ENCODE data around the gene TMEM121B.

Gene TMEM121B

GRCh38 chr22:17109976-17110375, 11.2 kb downstream of the TMEM121B start:
- no peak for DNase-seq

GRCh38 chr22:17109113-17109865, 11.9 kb downstream of the TMEM121B start:
- no peak for DNase-seq

- no peak for DNase-seq
These were observed 12.7 kb downstream of the TMEM121B start for GRCh38 chr22:17108256-17109112.

DNA sequence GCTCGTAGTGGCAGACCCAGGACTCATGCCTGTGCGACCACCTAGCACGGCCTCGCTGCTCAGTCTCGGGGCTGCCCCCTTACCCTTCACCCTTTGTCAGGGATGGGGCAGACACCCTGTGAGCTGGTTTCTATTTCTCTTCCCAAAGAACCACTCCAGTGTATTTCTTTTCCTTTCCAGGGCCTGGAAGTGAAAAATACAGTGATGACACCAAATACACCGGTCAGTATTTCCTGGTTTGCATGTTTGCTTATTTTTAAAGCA, 13.7 kb downstream of the TMEM121B start:
- DNase-seq, result no peak

GRCh38 chr22:17106785-17107546, 14.2 kb downstream of the TMEM121B start:
- no peak for DNase-seq

DNA sequence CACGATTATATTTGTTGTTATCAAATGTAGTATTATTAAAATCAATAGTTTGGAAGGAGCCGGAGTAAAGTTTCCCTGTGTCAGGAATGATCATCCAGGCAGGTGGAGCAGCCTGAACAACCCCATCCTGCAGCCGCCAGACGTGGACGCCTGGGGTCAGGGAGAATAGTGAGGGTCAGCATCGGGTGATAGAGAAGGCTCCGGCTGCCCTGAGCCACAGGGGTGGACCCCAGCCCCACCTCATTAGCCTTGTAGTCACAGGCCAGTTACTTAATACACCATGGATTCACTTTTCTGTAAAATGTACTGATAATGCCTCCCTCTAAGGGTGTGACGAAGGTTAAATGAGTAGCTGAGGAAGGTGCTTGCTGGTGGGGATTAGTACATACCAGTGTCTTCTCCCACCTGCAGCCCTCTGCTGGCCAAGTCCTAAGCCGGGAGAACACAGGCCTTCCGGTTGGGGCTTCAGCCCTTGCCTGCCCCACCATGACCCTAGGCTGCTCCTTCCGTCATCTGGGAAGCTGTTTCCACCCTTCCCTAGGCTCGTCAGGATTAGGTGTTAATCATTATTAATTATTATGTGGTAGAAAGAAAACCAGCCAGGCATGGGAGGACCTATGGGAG, 14.9 kb downstream of the TMEM121B start:
- DNase-seq, result no peak

DNA sequence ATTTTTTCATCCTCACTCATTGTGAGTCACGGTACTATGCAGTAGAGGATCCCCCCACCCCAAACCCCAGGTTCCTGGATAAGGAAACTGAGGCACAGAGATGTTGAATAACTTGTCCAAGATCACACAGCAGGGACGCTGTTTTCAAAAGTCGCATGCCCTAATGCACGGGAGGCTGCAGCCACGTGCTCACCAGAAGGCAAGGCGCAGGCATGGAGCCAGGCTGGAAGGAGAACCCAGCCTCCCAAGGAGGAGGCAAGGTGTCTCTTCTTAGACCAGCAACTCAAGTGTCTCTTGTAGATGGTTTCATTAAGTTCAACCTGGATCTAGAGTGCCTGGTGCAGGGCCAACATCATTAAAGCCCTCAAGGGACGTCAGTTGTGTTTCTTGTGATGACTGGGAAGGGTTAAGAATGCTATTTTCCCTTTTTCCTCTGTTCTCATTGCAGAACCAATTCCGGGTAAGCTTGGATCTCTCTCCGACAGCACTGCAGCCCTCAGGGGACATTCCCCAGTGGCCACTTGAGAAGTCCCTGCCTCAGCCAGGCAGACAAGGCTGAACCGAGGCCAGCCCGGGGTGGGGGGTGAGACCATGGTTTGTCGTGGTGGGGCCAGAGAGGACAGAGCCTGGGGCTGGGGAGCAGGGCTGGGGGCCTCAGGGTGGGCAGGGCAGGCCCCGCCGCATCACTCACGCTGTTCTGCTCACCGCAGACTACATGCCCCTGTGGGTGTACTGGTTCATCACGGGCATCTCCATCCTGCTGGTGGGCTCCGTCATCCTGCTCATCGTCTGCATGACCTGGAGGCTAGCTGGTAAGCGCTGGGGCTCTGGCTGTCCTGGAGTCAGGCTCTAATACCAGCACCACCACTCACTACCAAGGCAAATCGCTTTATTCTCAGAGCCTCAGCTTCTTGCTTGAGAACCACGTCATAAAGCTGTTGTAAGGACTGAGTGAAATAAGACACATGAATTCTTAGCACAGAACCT, 15.7 kb downstream of the TMEM121B start:
- DNase-seq, result no peak

- no peak for DNase-seq
These were observed 16.7 kb downstream of the TMEM121B start for GRCh38 chr22:17104336-17104935.

GRCh38 chr22:17103351-17103750, 17.8 kb downstream of the TMEM121B start:
- no peak for DNase-seq

DNA sequence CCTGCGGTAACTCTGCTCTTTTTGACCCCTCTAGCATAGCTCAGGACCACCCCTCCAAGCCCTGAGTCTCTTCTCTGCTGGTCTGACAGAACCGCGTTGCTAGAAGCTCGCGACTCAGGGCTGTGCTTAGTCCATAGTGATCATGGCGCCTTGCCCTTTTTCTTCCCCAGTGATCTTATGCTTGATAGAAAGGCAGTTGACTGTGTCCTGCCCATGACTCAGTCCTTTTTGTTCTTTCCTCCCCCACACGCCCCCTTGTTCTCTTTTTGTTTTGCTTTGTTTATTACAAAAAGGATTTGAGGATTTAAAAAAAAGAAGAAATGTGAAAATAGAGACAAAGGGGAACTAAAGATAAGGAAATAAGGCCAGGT, 18.9 kb downstream of the TMEM121B start:
- DNase-seq, result no peak

GRCh38 chr22:17101475-17102296, 19.5 kb downstream of the TMEM121B start:
- DNase-seq, result no peak

DNA sequence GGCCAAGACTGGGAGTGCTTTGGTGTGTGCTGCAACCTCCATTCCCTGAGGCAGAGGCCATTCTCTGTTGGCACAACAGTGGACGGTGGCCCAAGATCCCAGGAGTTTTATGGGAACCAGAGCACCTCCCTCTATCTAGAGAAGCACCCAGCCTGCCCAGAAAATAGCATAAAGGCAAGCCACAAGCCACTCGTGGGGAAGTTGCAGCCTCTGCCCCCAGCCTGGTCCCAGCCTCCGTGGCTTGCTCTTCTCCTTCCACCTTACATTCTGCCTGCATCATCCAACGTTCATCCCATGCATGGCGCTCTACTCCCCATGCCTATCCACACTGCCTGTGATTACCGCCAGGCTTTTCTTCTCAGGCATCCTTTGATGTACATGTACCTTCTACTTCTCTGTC, 20.5 kb downstream of the TMEM121B start:
- DNase-seq, result no peak

DNA sequence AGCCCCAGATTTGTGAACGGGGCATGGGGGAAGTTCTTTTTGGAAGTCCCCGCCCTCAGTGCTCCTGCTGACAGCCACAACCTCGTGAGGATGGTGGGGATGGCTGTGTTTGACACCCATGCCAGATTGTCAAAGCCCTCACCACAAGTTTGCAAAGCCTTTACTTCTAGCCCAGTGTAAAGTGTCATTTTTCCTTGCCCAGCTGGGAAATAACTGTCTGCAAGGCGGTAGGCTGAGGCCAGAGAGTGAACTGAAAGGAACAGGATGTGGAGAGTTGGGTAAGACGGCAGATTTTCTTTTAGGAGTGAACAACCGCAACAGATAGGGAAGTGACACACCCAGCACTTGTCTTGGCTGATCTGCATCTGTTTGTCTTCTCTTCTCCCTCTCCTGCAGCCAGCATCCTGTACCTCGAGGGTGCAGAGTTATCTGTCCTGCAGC, 22.8 kb downstream of the TMEM121B start:
- no peak for DNase-seq

GRCh38 chr22:17097701-17098100, 23.5 kb downstream of the TMEM121B start:
- DNase-seq, result no peak

- no peak for DNase-seq
These were observed 24.1 kb downstream of the TMEM121B start for GRCh38 chr22:17097062-17097461.

DNA sequence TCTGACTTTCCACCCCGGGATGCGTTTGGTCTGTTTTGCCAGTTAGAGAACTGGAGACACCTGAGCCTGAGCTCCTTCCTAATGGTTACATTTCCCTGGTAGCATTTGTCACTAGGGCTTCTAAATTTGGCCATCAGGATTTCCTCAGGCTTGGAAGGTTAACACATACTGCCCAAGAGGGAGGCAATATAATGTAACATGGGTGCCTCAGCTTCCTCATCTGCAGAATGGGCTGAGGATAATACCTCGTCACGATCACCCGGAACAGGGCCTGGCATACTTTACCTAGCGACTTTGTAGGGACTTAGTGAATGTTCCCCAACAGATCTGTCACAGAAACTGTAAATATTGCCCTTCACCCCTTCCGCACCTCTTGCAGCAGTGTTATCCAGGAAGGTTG, 25.1 kb downstream of the TMEM121B start:
- DNase-seq, result no peak

DNA sequence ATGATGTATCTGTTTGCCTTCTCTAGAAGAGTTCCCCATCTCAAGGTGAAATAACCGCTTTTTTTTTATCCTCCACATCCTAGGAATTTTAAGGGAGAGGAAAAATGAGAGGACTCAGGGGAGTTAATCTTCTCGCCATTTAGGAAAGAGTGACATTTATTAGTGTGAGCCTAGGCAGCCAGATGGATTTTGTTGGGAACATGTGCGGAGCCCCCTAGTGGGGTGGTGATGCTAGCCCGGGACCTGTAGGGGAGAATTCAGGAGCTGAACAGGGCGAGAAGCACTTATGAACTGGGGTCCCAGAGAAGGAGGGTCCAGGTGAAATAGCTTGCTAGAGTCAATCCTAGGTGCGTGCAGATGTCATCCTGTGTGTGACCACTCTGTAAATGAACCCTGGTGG, 25.6 kb downstream of the TMEM121B start:
- DNase-seq, result no peak

- no peak for DNase-seq
These were observed 28.1 kb downstream of the TMEM121B start for GRCh38 chr22:17093081-17093480.

DNA sequence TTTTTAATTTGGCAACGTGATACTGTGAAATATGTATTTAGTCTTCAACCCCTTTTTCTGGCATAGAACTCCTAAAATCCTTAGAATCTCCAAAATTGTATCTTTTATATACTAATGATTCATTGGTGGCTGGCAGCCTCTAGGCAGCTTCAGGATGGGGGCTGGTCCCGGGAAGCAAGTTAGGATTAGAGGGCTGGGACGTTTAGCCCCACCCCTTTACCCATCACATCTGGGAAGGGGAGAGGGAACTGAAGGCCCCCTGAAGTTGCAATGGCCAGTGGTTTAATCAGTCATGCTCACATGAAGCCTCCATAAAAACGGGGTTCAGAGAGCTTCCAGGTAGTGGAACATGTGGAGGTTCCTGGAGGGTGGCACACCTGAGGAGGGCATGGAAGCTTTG, 29.3 kb downstream of the TMEM121B start:
- DNase-seq, result no peak

DNA sequence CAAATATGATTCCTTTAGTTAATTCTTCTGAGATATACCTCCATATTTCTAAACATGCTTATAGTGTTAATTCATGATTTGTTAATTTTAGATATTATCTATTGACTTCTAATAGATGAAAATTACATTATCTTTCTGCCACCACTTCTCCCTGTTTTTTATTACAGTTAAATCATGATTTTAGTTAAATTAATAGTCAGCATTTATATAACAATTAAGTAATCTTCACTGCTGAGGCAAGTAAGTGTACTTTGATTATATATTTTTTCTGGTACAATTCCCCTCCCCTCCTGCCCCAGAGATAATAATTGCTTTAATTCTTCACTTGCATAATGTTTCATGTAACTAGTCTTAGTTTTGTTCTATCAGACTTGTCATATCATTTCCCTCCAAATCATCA, 30.6 kb downstream of the TMEM121B start:
- DNase-seq, result no peak
